CD4-positive, alpha-beta T cell treated with Interferon alpha-2 for 1 hour (primary cell): ENCODE data around the gene ZNF48.
A peak's percentile ranks its signal among the peaks of the same experiment; 100 is the strongest.

Experiments
- DNase-seq, 2 donors: peaks; one replicate each; pipeline ENCODE4 v3.0.0-alpha.2; 2020 to 2022

Gene ZNF48

DNA sequence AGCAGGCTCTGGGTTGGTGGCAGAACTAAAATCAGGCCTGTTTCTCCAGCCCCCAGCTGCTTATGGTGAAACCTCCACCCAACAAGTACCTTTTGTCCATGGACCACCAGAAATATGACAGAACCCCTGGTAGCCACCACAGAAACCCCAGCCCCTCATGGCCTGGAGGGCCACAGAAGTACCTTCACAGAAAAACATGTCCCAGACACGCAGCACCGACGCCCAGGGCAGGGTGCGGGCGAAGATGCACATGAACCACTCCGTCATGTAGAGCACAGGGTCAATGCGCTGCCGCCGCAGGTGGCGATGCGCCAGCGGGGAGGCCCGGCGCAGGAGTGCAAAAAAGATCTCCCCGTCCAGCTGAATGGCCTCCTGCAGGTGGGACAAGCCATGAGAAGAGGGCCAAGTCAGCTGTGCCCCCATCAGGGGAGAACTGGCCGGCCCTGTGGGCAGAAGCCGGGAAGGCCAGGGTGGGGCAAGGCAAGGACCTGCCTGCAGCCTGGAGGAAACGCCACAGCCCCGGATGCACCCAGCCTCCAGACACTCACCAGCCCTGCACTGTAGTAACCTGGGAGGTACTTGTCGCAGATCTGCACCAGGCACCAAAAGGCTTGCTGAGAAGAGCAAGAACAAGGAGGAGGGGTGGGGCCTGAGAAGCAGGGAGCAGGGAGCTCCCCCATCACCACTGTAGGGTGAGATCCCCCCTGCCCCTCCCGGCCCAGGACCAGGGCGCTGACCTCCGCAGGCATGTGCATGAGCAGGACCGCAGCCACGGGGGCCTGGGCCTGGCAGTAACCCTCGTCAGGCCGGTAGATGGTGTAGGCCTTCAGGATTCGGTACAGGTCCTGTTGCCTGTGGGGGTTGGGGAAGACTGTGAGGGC lies 36.0 kb upstream of the ZNF48 start:
- no peak for DNase-seq

DNA sequence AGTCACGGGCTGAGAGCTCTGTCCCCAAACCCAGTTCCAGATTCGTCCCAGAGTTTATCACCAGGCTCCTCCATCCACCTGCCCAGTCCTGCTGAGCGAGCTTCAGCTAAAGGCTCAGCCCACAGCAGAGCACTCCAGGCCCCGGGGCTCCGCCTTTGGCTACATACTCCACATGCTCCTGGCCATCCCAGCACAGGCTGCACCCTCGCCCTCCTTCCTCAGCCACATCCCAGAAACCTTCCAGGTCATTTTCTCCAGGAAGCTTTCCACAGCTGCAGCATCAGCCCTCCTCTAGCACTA lies 35.4 kb upstream of the ZNF48 start:
- no peak for DNase-seq

DNA sequence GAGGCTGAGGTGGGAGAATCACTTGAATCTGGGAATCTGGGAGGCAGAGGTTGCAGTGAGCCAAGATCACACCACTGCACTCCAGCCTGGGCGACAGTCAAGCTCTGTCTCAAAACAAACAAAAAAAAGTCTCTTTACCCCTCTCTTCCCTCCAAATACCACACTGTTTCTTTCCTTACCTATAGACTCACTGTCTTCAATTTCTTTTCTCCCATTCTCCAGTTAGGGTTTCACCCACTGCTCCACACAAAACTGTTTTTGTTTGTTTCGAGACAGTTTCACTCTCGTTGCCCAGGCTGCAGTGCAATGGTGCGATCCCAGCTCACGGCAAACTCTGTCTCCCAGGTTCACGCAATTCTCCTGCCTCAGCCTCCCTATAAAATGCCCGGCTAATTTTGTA lies 34.0 kb upstream of the ZNF48 start:
- DNase-seq, result no peak

DNA sequence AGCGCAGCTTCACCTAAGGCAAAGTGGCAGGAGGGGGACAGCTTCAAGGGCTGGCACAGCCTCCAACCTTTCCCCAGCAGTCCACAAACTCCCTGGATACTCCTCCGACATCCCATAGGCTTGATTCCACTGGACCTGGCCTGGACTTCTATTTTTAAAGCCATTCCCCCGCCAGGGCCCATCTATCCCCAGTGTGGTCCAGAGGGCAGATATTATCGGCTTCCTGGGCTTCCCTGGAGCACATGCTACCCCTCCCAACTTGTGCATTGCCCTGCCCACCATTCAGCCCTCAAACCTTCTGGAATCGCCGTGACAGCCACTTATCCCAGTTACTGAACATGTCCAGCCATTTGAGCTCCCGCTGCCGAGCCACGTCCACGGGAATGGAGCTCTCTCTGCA lies 30.0 kb upstream of the ZNF48 start:
- no peak for DNase-seq

DNA sequence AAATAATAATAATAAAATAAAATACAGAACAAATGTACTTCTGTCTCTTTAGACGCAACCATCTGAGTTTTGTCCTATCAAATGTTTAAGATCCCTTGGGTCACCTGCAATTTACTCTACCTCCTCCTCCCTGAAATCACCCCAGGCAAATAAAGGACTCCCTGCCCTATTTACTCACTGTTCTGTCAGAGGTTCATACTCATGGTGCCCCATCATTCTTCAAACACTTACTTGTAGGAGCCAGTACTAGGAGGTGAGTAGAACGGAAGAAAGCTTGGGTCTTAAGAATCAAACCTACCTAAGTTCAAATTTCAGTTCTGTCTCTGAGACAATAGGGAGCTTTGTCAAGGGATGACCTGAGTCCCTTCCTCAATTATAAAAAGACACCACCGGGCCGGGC lies 28.7 kb upstream of the ZNF48 start:
- DNase-seq, result no peak

DNA sequence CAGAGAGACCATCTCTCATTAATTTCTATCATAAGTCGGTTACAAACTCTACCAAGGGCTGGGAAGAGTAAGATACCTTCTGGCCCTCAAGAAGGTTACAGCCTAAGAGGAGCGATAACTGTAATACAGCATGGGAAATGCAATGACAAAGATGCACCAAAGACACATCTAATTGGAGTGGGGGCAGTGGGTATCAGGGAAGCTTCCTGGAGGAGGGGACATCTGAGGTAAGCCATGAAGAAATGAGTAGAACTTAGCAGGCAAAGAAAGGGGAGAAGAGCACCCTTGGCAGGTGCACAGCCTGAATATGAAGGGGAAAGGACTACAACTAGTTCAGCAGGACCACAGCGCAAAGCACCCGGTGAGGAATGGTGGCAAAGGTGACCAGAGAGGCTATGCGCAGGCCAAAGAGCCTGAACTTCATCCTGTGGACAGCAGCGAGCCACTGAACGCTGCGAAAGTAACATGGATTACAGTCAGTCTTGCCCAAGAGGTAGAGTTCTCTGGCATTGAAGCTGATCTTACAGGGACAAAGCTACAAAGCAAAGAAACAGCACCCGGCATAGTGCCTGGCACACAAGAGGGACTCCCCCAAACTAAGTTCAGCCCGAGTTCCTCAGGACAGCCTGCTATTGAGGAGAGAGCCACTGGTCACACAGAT lies 27.7 kb upstream of the ZNF48 start:
- DNase-seq, result no peak

DNA sequence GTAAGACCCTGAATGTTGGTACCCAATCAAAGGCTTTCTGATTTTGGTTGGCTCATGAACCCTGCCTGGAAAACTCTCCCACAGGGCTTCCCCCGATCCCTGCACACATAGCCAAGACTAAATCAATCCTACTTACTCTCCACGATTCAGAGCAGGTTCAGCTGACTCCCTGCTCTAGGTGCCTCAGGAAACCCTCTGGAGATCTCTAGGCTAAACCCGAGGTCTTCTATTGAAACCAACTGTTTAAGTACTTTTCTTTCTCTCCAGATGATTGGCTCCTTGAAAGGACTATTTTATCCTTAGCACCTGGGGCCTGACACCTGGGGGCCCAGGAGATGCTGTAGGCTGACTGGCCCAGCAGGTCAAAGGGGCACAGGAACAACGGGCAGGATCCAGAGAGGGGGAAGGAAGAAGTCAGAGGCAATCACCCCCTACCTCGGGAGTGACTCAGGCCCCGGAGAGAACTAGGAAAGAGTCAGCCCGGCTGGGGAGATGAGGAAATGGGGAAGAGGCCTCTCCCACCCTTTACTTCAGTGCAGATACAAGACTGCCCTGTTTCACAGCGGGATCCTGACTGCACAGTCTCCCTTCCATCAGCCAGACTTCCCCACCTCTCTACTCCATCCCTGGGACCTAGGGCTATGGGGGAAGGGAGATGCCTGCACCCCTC lies 27.0 kb upstream of the ZNF48 start:
- peak in 1 of 2 donors; percentile 37 for DNase-seq

DNA sequence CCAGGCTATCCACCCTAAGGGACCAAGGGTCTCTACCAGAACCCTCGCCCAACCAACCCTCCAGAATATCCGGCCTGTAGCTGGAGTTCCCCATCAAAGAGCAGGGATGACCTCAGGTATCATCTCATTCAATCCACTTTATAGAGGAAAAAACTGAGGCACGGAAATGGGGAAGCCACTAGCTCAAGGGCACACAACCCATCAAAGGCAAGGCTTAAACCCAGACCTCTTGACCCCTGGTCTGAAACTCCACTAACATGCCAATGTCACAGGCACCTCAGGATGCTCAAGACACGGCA lies 26.5 kb upstream of the ZNF48 start:
- DNase-seq, result no peak

DNA sequence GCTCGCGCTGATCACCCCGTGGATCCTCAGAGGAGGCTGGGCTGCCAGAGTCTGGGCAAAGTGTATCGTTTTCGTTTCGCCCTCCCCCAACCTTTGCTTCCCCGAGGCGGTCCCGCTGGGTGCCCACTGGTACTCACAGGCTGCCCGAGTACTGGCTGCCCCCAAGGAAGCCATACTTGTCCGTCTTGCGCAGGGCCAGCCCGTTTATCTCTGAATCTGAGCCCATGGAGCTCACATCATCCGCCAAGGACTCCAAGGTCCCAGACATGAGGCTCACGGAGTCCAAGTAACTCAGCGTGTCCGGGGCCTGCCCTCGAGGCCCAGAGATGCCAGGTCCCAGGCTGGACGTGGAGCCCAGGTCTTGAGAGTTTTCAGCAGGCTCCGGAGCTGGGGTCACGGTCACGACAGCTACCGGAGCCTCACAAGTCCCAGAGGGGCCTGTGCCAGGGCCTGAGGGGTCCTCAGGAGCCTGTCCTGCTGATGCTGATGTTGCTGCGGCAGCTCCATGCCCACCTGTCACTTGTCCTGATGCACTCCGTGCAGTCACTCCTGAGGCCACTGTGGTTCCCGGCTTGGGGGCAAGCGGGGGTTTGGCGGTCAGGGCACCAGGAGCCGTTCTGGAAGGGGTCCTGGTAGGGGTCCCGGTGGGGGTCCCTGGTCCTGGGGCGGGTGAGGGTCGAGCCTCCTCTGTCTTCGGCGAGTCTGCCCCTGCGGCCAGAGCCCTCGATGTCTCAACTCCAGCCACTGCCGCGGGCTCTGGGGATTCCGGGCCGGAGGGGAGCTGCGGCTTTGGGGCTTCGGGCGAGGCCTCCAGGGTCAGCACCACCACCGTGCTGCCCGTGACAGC lies 25.9 kb upstream of the ZNF48 start:
- peak in 1 of 2 donors; percentile 27 for DNase-seq

DNA sequence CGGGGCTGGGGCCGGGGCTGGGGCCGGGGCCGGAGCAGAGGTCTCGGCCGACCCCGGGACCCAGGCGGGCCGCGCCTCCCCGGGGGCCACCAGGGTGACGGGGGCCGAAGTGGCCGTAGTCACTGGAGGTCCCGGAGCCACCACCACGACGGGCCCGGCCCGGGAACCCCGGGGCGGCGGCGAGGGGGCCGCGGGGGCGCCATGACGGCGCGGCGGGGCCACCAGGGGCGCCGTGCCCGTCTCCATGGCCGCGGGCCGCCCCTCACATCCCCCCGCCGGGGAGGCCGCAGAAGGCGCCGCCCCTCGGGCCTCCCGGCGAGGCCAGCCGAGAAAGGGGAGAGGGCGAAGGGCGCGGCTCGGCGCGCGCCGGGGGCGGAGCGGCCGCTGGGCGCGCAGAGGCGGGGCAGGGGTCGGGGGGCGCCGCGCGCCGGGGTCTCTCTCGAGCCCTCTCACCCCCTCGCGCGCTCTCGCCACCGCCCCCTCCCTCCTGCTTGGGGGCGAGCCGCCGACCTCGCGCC lies 25.2 kb upstream of the ZNF48 start:
- no peak for DNase-seq

DNA sequence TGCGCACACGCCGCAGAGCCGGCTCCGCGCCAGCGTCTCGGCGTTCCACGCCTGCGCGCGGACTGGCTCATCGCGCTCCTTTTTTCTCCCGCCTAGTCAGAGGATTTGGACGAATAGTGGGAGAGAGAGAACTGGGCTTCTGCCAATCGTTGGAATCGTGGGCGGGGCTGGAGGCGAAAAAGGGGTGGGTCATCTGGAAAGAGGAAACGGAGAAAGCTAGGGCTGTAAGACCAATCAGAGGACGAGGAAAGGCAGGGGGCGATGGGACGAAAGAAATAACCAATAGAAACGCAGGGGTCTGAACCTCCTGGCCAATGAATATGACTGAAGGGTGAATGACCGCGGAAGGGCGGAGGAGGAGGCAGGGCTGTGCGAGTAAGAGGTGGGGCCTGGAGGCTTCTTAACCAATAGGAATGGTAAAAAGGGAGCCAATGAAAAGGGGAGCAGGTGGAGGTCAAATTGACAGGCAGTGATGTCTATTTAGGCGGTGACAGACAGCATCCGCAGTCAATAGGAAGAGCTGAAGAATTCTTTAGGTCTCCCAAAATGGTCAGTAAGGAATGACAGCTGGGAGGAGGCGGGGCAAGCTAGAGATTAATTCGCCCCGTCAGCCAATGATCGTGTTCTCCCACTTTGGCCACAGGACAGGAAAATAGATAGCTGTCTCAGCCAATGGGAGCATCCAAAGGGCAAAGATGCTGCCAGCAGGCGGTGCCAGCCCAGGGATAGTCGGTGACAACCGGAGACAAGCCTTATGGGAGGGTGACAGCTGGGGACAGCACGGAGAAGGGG lies 24.6 kb upstream of the ZNF48 start, which contains the start of gene TBC1D10B:
Gene TBC1D10B (minus strand): TSS at position 39 of the 792 bp plus-strand sequence. CDS start 311 bp downstream, outside the sequence.
- DNase-seq, result peak; percentile 100

DNA sequence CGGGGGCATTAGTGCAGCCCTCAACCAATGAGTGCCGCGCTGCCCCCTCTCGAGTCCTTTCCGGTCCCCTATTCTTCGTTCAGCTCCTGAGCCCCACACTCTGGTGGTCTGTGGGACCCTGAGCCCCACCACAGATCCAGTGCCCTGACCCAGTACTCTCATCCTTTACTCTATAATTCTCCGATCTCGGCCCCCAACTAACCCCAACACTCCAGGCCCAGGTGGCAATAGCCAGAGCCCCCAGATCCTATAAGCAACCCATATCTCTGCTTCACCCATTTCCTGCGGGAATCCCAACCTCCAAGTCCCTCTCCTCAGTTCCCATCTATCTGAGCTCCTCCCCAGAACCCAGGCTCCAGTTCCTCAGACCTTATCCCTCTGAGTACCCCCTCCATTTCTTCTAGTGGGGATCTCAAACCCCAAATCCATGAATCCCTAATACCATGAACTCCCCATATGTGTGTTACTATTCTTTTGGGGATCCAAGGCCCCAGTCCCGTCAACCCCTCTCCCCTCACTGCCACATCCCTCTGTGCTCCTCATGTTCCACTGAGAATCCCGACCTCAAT lies 23.9 kb upstream of the ZNF48 start:
- no peak for DNase-seq

DNA sequence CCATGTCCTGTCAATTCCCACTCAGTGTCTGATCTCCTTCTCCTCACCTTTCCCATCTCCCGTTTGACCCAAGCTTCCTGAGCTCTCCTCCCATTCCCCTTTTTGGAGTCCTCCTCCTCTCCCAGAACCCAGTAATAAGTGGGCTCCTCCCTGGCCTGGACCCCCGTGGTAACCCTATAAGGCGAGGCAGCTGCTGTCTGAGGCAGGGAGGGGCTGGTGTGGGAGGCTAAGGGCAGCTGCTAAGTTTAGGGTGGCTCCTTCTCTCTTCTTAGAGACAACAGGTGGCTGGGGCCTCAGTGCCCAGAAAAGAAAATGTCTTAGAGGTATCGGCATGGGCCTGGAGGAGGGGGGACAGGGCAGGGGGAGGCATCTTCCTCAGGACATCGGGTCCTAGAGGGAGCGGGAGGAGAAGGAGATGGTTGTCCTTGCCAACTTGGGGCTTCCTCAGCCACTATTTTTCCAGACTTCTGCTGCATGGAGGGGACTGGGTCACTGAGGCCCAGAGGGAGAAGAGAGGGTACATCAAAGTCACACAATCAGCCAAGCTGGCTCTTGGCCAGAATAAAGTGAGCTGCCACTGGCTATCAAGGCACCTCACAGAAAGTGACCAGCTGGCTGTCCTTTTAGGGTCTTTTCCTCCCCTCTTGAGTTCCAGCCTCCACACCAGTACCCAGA lies 23.0 kb upstream of the ZNF48 start:
- DNase-seq, result no peak

DNA sequence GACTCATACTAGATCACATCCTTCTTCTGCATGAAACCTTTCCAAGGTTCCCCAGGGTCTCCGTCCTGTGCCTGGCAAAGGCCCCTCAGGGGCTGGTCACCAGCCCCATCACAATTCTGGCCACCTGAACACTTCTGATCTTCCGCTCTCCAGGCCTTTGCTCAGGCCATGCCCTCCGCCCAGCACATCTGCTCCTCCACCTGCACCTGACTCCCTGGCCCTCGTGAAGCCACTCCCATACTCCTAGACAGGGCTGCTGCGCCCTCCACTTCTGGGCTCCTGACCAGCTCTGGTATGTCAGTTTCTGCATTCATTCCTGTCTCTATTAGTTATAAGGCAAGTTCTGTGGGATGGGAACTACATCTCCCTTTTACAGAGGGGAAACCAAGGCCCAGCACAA lies 22.5 kb upstream of the ZNF48 start:
- no peak for DNase-seq

DNA sequence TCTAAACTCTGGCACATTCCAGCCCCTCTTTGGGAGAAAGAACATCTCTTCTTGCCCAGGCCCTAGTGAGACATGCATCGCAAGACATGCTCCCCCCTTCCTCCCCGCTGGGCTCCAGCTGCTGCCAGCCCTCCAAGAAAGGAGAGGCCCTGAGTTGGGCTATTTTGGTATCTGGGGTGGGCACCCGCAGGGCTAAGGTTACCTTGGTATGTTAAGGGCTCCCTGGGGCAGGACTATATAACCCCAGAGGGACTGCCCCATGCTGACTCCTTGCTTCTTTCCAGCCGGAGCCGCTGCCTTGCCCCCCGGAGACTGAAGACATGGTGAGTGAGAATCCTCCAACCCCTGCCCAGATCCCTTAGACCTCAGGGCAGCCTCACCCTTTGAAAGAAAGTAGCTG lies 20.7 kb upstream of the ZNF48 start, which contains the start of gene MYL11:
Gene MYL11 (plus strand): TSS at position 265 of the 400 bp plus-strand sequence. CDS start 56 bp downstream, at position 321.
- no peak for DNase-seq

DNA sequence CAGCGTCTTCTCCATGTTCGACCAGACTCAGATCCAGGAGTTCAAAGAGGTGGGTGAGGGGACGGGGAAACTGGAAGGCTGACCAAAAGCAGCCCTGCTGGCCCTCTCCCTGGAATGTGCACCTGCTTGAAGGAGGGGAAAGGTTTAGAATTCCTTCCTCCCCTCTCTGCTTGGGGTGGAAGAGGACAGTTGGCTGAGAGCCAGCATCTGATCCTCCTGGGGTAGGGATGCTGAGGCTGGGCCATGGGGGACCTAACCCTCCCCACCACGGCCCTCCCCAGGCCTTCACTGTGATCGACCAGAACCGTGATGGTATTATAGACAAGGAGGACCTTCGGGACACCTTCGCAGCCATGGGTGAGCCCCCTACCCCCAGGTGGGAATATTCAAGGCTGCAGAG lies 19.4 kb upstream of the ZNF48 start:
- DNase-seq, result no peak

DNA sequence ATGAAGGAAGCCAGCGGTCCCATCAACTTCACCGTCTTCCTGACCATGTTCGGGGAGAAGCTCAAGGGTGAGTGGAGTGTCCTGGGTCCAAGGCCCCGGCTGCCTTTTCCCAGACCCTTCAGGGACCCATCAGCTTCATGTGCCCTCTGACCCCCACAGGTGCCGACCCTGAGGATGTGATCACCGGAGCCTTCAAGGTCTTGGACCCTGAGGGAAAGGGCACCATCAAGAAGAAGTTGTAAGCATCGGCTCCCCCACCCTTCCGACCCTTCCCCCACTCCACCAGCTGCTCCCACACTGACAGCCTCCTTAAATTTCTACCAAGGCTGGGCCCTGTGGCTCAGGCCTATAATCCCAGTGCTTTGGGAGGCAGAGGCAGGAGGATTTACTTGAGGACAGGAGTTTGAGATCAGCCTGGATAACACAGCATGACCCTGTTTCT lies 18.7 kb upstream of the ZNF48 start:
- no peak for DNase-seq

DNA sequence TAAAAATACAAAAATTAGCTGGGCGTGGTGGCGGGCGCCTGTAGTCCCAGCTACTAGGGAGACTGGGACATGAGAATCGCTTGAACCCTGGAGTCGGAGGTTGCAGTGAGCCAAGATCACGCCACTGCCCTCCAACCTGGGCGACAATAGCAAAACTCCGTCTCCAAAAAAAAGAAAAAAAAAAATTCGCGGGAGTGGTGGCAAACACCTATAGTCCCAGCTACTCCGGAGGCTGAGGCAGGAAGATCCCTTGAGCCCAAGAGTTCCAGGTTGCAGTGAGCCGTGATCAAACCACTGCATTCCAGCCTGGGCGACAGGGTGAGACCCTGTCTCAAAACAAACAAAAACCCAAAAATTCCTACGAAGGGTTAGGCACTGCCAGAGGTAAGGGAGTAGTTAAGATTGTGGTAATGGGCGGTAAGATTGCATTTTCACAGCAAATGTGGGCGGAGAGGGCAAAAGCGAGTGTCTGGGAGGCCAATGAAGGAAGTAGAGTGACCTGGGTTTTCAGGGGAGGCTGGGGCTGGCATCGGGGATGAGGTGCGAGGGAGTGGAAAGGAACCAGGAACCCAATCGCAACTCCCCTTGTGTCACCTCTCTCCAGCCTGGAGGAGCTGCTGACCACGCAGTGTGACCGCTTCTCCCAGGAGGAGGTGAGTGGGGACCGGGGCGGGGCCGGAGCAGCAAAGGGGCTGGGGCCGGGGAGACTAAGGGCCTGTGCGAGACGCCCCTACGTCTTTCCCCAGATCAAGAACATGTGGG lies 18.0 kb upstream of the ZNF48 start:
- no peak for DNase-seq

DNA sequence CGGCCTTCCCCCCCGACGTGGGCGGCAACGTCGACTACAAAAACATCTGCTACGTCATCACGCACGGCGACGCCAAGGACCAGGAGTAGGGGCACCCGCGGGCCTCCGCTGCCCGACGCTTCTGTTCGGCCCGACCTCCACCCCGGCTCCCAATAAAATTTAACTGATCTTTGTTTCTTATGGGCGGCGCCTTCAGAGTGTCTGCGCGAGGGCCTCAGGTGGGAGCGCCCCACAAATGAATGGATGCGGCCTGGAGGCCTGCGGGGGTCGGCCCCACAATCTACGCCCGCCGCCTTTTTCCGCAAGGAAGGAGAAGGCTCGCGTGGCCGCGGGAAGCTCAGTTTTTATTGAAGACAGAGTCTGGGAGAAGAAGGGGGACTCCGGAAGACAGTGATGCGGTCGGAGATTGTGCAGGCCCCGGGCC lies 17.4 kb upstream of the ZNF48 start:
- DNase-seq, result peak; percentile 91 to 92
